A549 (cell line): ENCODE measurements around the gene SPAG5. TPM values are rescaled to one million over a fixed set of nuclear protein-coding genes. Genes with fewer than 3 reads are reported as not detected.

ENCODE experiments used
- ATAC-seq, 2 experiments: fragments of 200-7000 bp in 1 of 2; fragments of >200 bp in 1 of 2; cut with Nextera tagmentation in 1 of 2; cut with Tn5 transposase in 1 of 2; 3 replicates each; pipeline versions ENCODE4 v1.8.0 to v1.9.1; 2018 to 2020; ENCODE audit warnings: mild to moderate bottlenecking in 1 of 2, moderate library complexity in 1 of 2
- CTCF ChIA-PET: fragments of 300-600 bp; sonication (Branson Sonifier 250); formaldehyde crosslinking; extraction: SDS; loops from one replicate; lab custom pipeline; 2021; ENCODE audit warnings: antibody characterized with exemption, inconsistent platforms; lab: Yijun Ruan, JAX
- POLR2A ChIA-PET: fragments of 350-600 bp; formaldehyde crosslinking; extraction: SDS; loops from one replicate; lab custom pipeline; 2021; ENCODE audit warnings: antibody characterized with exemption, inconsistent platforms; lab: Yijun Ruan, JAX
- DNase-seq, 2 experiments: peaks; one replicate each; pipeline versions ENCODE4 v3.0.0 to v3.0.0-alpha.2; 2011 to 2016; ENCODE audit warnings: low read depth in 1 of 2, low spot score in 1 of 2
- FAIRE-seq: peaks from 2 replicates; lab custom pipeline; 2011; peaks lifted over from hg19 to GRCh38; lab: Jason Lieb, UNC
- H3K27ac ChIP-seq, 2 experiments: fragments of >200 bp; sonication (Bioruptor Twin); formaldehyde crosslinking; 3 replicates each; pipeline ENCODE4 v1.5.1; 2016 to 2017
- H3K4me1 ChIP-seq: fragments of >200 bp; sonication (Bioruptor Twin); formaldehyde crosslinking; 3 replicates; pipeline ENCODE4 v1.6.1; 2016
- H3K4me2 ChIP-seq: fragments of >200 bp; sonication (Bioruptor Twin); formaldehyde crosslinking; 3 replicates; pipeline ENCODE4 v1.6.1; 2016
- H3K4me3 ChIP-seq: fragments of >200 bp; sonication (Bioruptor Twin); formaldehyde crosslinking; 3 replicates; pipeline ENCODE4 v1.5.1; 2016
- H3K9me3 ChIP-seq: fragments of >200 bp; sonication (Bioruptor Twin); formaldehyde crosslinking; 3 replicates; pipeline ENCODE4 v1.6.1; 2016
- BCL3 ChIP-seq: fragments of >200 bp; sonication (Bioruptor Twin); formaldehyde crosslinking; IDR thresholded peaks from 3 replicates; pipeline ENCODE4 v1.6.1; 2016
- BHLHE40 ChIP-seq: IDR thresholded peaks from 2 replicates; pipeline ENCODE4 v1.6.1; 2012; ENCODE audit warnings: low read depth, low read length, inconsistent platforms
- CBX2 ChIP-seq: fragments of 200-600 bp; sonication (generic); IDR thresholded peaks from 2 replicates; pipeline ENCODE4 v1.6.1; 2016; ENCODE audit warnings: low read depth, mild to moderate bottlenecking, borderline replicate concordance
- CHD4 ChIP-seq: fragments of 200-600 bp; sonication (generic); IDR thresholded peaks from 2 replicates; pipeline ENCODE4 v1.6.1; 2016; ENCODE audit warnings: antibody characterized with exemption, mild to moderate bottlenecking, borderline replicate concordance
- CTCF ChIP-seq: fragments of >200 bp; sonication (Bioruptor Twin); formaldehyde crosslinking; IDR thresholded peaks from 3 replicates; pipeline ENCODE4 v1.5.1; 2016
- ESRRA ChIP-seq: fragments of 150-350 bp; IDR thresholded peaks from 2 replicates; pipeline ENCODE4 v1.6.1; 2014; ENCODE audit warnings: mild to moderate bottlenecking, low read length, borderline replicate concordance
- FOSB ChIP-seq: fragments of 250-450 bp; sonication (Bioruptor Pico); IDR thresholded peaks from 2 replicates; pipeline ENCODE4 v1.5.0; 2020; ENCODE audit warnings: mild to moderate bottlenecking, moderate library complexity
- HES2 ChIP-seq: fragments of >200 bp; sonication (Bioruptor Twin); formaldehyde crosslinking; IDR thresholded peaks from 2 replicates; pipeline ENCODE4 v1.6.1; 2016
- HMGXB4 ChIP-seq: fragments of 250-450 bp; sonication (Bioruptor Pico); IDR thresholded peaks from 2 replicates; pipeline ENCODE4 v1.5.0; 2021; ENCODE audit warnings: mild to moderate bottlenecking, moderate library complexity, borderline replicate concordance
- NPAS2 ChIP-seq: fragments of 250-450 bp; sonication (Bioruptor Pico); IDR thresholded peaks from 2 replicates; pipeline ENCODE4 v1.8.0; 2022; ENCODE audit warnings: mild to moderate bottlenecking, moderate library complexity, borderline replicate concordance
- POLR2AphosphoS2 ChIP-seq: conservative IDR thresholded peaks from 2 replicates; pipeline ENCODE4 v1.6.1; 2012; ENCODE audit warnings: low read length, improper control_type of control experiment, inconsistent platforms
- RAD21 ChIP-seq, 2 experiments: fragments of >200 bp in 1 of 2; sonication (Bioruptor Twin) in 1 of 2; formaldehyde crosslinking in 1 of 2; IDR thresholded peaks in 1 of 2; conservative IDR thresholded peaks in 1 of 2; 2 replicates in 1 of 2; 3 replicates in 1 of 2; pipeline ENCODE4 v1.6.1; 2012 to 2018; ENCODE audit warnings: inconsistent platforms in 1 of 2
- RCOR1 ChIP-seq: fragments of 150-350 bp; IDR thresholded peaks from 2 replicates; pipeline ENCODE4 v1.6.1; 2014; ENCODE audit warnings: antibody characterized with exemption, low read length, low read depth
- RFX5 ChIP-seq: fragments of 450-650 bp; IDR thresholded peaks from 2 replicates; pipeline ENCODE4 v1.7.1; 2014; ENCODE audit warnings: antibody characterized with exemption, mild to moderate bottlenecking, moderate library complexity
- RNF2 ChIP-seq: fragments of 200-600 bp; sonication (generic); IDR thresholded peaks from 2 replicates; pipeline ENCODE4 v1.6.1; 2016; ENCODE audit warnings: low read depth, mild to moderate bottlenecking, antibody characterized with exemption, moderate library complexity, borderline replicate concordance
- SMC3 ChIP-seq: fragments of >200 bp; sonication (Bioruptor Twin); formaldehyde crosslinking; IDR thresholded peaks from 3 replicates; pipeline ENCODE4 v1.6.1; 2018; ENCODE audit warnings: inconsistent platforms
- TFCP2L1 ChIP-seq: fragments of 250-450 bp; sonication (Bioruptor Pico); IDR thresholded peaks from 2 replicates; pipeline ENCODE4 v1.5.0; 2021; ENCODE audit warnings: mild to moderate bottlenecking
- TP53 ChIP-seq: fragments of 250-450 bp; sonication (Bioruptor Pico); IDR thresholded peaks from 2 replicates; pipeline ENCODE4 v1.5.0; 2021; ENCODE audit warnings: mild to moderate bottlenecking, moderate library complexity
- ZC3H11A ChIP-seq: fragments of 450-650 bp; IDR thresholded peaks from 2 replicates; pipeline ENCODE4 v1.6.1; 2014; ENCODE audit warnings: antibody characterized with exemption, mild to moderate bottlenecking
- ZNF302 ChIP-seq: fragments of 250-450 bp; sonication (Bioruptor Pico); IDR thresholded peaks from 2 replicates; pipeline ENCODE4 v1.9.0; 2021; ENCODE audit warnings: inconsistent platforms, mild to moderate bottlenecking, moderate library complexity
- ZSCAN20 ChIP-seq: fragments of 250-450 bp; sonication (Bioruptor Pico); IDR thresholded peaks from 2 replicates; pipeline ENCODE4 v1.8.0; 2022; ENCODE audit warnings: mild to moderate bottlenecking, moderate library complexity
- WGBS: methylation state at CpG from one replicate; pipeline ENCODE4 v1.1.6; 2017; ENCODE audit errors: missing lambda C conversion rate; 5-methylcytosine and 5-hydroxymethylcytosine counted together
- polyA plus RNA-seq, 4 experiments: library from polyadenylated mRNA; depleted of rRNA in 3 of 4; stranded (reverse); fragments of >200 nt; fragmentation: RNase III in 1 of 4; extraction: RNeasy Plus Mini Kit Qiagen cat#74134 plus additional on column Dnase treatment in 1 of 4; gene quantifications; 2 replicates in 3 of 4; 3 replicates in 1 of 4; pipeline ENCODE4 v1.2.3, GENCODE V29; 2011 to 2017

The SPAG5 gene
- polyA plus RNA-seq, 2 of the 4 experiments (the other 2 are of a cell fraction) = 111 TPM

- H3K27ac ChIP-seq = no peak overlapping the region
- ChIA-PET CTCF (interaction anchor here (0.7 to 3.3 kb wide), 4 partner anchors 10 to 75 kb away, joined by 4 to 19 read pairs (median 8); no protein-coding TSS in a partner anchor), POLR2A (interaction anchor here (0.6 kb wide), 1 partner anchor 37 kb away, joined by 3 read pairs; no protein-coding TSS in a partner anchor)
- ATAC-seq (no peak), DNase-seq (no peak), FAIRE-seq (no peak)
- WGBS = 93% methylated on average over 1 of the region's 1 CpG
- peaks cover 26% of the 10 kb centered on the region for H3K4me1 ChIP-seq
- no peak for TF ChIP-seq RNF2
- TF ChIP-seq CBX2 = no peak
- no peak for TF ChIP-seq ESRRA
- TF ChIP-seq CHD4 = no peak
- TF ChIP-seq RCOR1 = no peak
- H3K9me3 ChIP-seq = no peaks in the 10 kb centered on the region
- no peak overlapping the region for H3K4me3 ChIP-seq
- H3K4me2 ChIP-seq = peak overlapping the region; percentile 96; the same call in 1 of the 3 replicates
These were observed 29.4 kb downstream of the SPAG5 start for GRCh38 chr17:28569446-28569845.

GRCh38 chr17:28567604-28568003, 31.2 kb downstream of the SPAG5 start:
- TF ChIP-seq POLR2AphosphoS2 (no peak), TFCP2L1 (CRISPR knock-in tag) (no peak), HMGXB4 (CRISPR knock-in tag) (no peak), ZNF302 (CRISPR knock-in tag) (no peak), SMC3 (no peak), ZSCAN20 (no peak), BCL3 (no peak), RAD21 (conservative IDR thresholded peaks at IDR 0.05 in 1 of 2, IDR thresholded peaks at IDR 0.05 in 1 of 2) (no peak), TP53 (CRISPR knock-in tag) (no peak), BHLHE40 (no peak), ZC3H11A (no peak), HES2 (no peak), CTCF (no peak), FOSB (no peak), RFX5 (no peak), NPAS2 (CRISPR knock-in tag) (no peak)
- TF ChIP-seq, all 56 proteins: peak for 0
- no peak for ATAC-seq
- 83% methylated on average over 3 of the region's 3 CpGs for WGBS
- no peak for DNase-seq
- H3K4me2 ChIP-seq = no peak overlapping the region
- H3K4me3 ChIP-seq = no peak overlapping the region
- H3K4me1 ChIP-seq = peaks cover 25% of the 10 kb centered on the region
- CTCF ChIA-PET = interaction anchor here (1.1 kb wide), 1 partner anchor 13 kb away, joined by 8 read pairs; no protein-coding TSS in a partner anchor
- H3K27ac ChIP-seq = no peak overlapping the region
- no peak for FAIRE-seq
- POLR2A ChIA-PET = no interaction called here
- H3K9me3 ChIP-seq = no peaks in the 10 kb centered on the region
